Neural crest cell (in vitro differentiated cells): ENCODE data around the gene NPIPB2. TPM values are rescaled to one million over a fixed set of nuclear protein-coding genes. Genes with fewer than 3 reads are reported as not detected.

Experiments
- DNase-seq: peaks from one replicate; pipeline ENCODE4 v3.0.0; 2021; ENCODE audit warnings: low read depth, mixed read lengths, low spot score
- H3K27ac Mint-ChIP-seq: one replicate; pipeline ENCODE4 v1.8.0; 2021; ENCODE audit warnings: mild to moderate bottlenecking, mixed read lengths; ENCODE audit not compliant: unreplicated experiment
- H3K27me3 Mint-ChIP-seq: 2 replicates; pipeline ENCODE4 v1.8.0; 2021; ENCODE audit warnings: low read depth, mild to moderate bottlenecking, mixed read lengths
- H3K36me3 Mint-ChIP-seq: 2 replicates; pipeline ENCODE4 v1.8.0; 2021; ENCODE audit warnings: low read depth, mild to moderate bottlenecking, mixed read lengths
- H3K4me1 Mint-ChIP-seq: 2 replicates; pipeline ENCODE4 v1.8.0; 2021; ENCODE audit warnings: mixed read lengths
- H3K4me3 Mint-ChIP-seq: one replicate; pipeline ENCODE4 v1.8.0; 2021; ENCODE audit warnings: mild to moderate bottlenecking, mixed read lengths
- H3K9me3 Mint-ChIP-seq: 2 replicates; pipeline ENCODE4 v1.8.0; 2021; ENCODE audit warnings: mixed read lengths
- total RNA-seq: library from RNA; stranded (reverse); gene quantifications from 2 replicates; pipeline ENCODE4 v1.2.1, GENCODE V29; 2021
- TF ChIP-seq, protein P1 (sequence below): fragments of 200-600 bp; sonication (generic); conservative IDR thresholded peaks from 2 replicates; pipeline ENCODE4 v1.5.0; 2021; ENCODE audit warnings: antibody characterized with exemption, mild to moderate bottlenecking

NPIPB2 gene
- total RNA-seq, 1 donor from 2014 or later: 10.1 TPM

DNA sequence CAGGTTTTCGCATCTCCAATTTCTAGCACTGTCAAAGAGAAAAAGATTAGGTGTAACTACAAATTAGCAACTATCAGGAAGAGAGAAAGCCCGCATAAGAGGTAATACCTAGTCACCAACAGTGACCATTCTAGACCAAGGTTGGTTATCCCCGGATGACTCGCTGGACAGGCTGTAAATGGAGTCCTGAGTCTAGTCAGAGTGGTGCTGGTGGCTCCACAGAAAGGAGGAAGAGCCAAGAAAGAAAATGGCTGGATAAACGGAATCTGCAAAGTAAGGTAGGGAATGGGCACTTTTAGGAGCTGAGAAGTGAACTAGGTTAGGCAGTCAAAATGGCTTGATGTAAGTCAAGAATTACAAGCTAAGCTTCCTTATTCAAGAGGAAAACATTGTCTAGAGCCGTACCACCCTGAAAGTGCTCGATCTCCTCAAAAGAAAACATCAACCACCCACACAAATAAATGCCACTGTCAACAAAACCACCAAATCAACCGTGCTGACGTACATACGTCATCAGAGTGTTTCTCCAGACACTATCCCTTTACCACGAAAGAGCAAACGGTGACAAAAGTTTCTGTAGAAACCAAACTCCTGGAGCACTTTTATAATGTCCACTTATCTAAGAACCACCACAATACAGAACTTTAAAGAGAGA is 28.3 kb downstream of the NPIPB2 start:
- H3K4me1 Mint-ChIP-seq: peaks cover 50% of the 10 kb centered on the region
- H3K27ac Mint-ChIP-seq: peak overlapping the region; percentile 54
- DNase-seq: no peak
- H3K9me3 Mint-ChIP-seq: no peaks in the 10 kb centered on the region
- peak overlapping the region; percentile 97 for H3K4me3 Mint-ChIP-seq
- H3K36me3 Mint-ChIP-seq: peaks cover 2% of the 10 kb centered on the region
- peaks cover 7% of the 10 kb centered on the region for H3K27me3 Mint-ChIP-seq
- TF ChIP-seq, protein P1, sequence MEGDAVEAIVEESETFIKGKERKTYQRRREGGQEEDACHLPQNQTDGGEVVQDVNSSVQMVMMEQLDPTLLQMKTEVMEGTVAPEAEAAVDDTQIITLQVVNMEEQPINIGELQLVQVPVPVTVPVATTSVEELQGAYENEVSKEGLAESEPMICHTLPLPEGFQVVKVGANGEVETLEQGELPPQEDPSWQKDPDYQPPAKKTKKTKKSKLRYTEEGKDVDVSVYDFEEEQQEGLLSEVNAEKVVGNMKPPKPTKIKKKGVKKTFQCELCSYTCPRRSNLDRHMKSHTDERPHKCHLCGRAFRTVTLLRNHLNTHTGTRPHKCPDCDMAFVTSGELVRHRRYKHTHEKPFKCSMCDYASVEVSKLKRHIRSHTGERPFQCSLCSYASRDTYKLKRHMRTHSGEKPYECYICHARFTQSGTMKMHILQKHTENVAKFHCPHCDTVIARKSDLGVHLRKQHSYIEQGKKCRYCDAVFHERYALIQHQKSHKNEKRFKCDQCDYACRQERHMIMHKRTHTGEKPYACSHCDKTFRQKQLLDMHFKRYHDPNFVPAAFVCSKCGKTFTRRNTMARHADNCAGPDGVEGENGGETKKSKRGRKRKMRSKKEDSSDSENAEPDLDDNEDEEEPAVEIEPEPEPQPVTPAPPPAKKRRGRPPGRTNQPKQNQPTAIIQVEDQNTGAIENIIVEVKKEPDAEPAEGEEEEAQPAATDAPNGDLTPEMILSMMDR: no peak

DNA sequence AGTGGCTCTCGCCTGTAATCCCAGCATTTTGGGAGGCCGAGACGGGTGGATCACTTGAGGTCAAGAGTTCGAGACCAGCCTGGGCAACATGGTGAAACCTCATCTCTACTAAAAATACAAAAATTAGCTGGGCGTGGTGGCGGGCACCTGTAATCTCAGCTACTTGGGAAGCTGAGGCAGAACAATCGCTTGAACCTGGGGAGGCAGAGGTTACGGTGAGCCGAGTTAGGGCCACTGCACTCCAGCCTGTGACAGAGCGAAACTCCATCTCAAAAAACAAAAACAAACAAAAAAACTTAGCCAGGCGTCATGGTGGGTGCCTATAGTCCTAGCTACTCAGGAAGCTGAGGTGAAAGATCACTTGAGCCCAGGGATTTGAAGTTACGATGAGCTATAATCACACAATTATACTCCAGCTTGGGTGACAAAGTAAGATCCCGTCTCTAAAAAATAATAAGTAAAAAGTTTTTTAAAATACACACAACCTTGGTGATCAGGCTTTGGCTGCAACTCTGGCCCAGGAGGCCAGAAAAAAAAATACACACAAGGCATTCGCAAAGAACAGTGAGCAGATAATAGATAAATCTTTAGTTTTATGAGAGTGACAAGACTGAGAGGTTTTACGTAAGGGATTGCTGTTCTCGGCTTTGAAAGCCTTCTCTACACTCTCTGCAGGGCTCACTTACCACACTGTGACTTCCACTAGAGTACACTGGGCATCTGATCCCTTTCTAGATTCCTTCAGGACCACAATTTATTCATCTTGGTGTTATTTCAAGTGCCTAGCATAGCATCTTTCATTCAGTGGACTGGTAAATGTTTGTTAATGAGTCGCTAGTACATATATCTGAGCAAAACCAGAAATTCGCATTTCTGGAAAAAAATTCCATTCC is 31.9 kb downstream of the NPIPB2 start:
- H3K9me3 Mint-ChIP-seq: no peaks in the 10 kb centered on the region
- H3K4me1 Mint-ChIP-seq: peaks cover 47% of the 10 kb centered on the region
- DNase-seq: no peak
- peak overlapping the region; percentile 11 for H3K4me3 Mint-ChIP-seq
- no peak overlapping the region for H3K27ac Mint-ChIP-seq
- H3K36me3 Mint-ChIP-seq: peaks cover 6% of the 10 kb centered on the region
- peaks cover 2% of the 10 kb centered on the region for H3K27me3 Mint-ChIP-seq
- TF ChIP-seq, protein P1: no peak

DNA sequence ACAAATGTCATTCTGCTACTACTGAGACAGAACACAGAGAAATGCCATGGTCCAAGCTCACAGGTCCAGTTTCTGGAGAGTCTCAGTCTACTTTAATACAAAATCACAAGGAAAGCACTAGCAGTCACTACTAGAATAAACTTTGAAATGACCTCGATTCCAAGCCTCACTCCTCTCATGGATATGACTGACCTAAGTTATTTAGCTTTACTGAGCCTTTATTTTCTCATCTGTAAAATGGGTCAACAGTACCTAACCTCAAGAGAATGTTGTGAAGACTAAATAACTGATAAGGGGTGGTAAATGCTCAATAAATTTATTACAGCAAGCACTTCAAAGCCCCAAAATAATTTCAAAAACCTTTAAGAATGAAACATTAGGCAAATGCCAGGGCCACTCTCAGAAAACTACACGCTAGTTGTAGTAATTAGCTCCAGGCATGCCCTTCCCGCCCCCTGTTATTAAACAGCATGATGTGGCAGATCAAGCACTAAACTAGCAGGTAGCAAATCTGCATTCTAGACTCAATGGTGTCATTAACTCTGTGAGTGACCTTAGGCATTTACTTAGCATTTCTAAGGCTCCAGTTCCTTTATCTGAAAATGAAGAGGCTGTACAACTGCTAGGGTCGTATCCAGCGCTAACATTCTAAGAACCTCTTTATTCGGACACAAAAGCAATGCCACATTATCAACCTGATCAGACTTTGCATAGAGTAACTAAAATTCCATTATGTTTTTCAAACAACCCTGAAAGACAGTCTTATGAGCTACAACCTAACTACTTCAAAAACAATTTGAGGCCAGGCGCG is 34.5 kb downstream of the NPIPB2 start:
- Mint-ChIP-seq H3K27ac (no peak overlapping the region), H3K36me3 (peaks cover 4% of the 10 kb centered on the region), H3K9me3 (no peaks in the 10 kb centered on the region), H3K4me3 (peak overlapping the region; percentile 23), H3K4me1 (peaks cover 22% of the 10 kb centered on the region), H3K27me3 (no peaks in the 10 kb centered on the region)
- TF ChIP-seq, protein P1: no peak
- DNase-seq: no peak

DNA sequence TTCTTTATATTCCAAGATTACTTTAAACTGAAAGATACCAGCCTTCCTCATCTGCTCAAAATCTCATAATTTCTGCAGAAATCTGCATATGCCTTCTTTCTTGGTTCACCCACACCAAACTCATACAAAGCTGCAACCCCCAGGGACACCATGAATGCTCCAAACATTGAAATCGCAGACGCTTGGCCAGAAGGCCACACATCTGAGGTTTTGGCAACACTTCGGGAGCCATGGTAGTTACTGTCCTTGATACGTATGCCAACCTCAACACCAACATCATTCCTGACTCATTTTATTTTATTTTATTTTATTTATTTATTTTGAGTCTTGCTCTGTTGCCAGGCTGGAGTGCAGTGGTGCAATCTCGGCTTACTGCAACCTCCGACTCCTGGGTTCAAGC is 37.9 kb downstream of the NPIPB2 start:
- no peaks in the 10 kb centered on the region for H3K27me3 Mint-ChIP-seq
- no peak overlapping the region for H3K4me3 Mint-ChIP-seq
- H3K27ac Mint-ChIP-seq: no peak overlapping the region

DNA sequence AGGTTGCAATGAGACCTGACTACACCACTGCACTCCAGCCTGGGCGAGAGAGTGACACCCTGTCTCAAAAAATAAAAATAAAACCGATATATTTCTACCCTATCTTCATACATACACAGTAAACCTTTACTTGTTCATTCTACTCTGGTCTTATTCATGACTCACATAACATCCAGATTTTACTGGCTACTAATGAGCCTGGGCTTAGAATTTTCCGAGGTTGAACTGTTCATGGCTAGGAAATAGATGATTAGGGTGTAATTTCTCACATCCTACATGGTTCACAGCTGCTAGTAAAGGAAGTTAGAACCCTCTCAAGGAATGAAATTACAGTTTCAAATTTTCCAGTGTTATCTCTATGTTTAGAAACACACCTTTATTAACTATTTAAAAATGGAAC is 40.8 kb downstream of the NPIPB2 start:
- Mint-ChIP-seq H3K27ac (no peak overlapping the region), H3K36me3 (peaks cover 3% of the 10 kb centered on the region), H3K27me3 (no peaks in the 10 kb centered on the region), H3K4me3 (no peak overlapping the region), H3K4me1 (no peaks in the 10 kb centered on the region), H3K9me3 (no peaks in the 10 kb centered on the region)
- no peak for DNase-seq
- TF ChIP-seq, protein P1: no peak

More for the DNA sequence above, 37.9 kb downstream of the NPIPB2 start:
- TF ChIP-seq, protein P1: no peak
- DNase-seq: no peak
- peaks cover 4% of the 10 kb centered on the region for H3K36me3 Mint-ChIP-seq
- H3K4me1 Mint-ChIP-seq: peaks cover 5% of the 10 kb centered on the region
- no peaks in the 10 kb centered on the region for H3K9me3 Mint-ChIP-seq
